HG02943 (cell line): ENCODE measurements around the gene SURF6.
"Not testable (repeated sequence)": the region's sequence is repeated elsewhere in the genome, so short reads cannot be mapped to it uniquely, and the experiment has no call there.

ENCODE experiments used
- ATAC-seq: cut with Tn5 transposase; IDR thresholded peaks from one replicate; pipeline ENCODE4 v1.9.1; 2021; ENCODE audit warnings: mild to moderate bottlenecking, low read depth, moderate library complexity; ENCODE audit not compliant: unreplicated experiment

SURF6 gene

GRCh38 chr9:133348718-133349573, 13.0 kb upstream of the SURF6 start:
- ATAC-seq: no peak

- ATAC-seq: peak; percentile 75
Measured at GRCh38 chr9:133347985-133348717, 12.2 kb upstream of the SURF6 start, which contains the start of the genes MED22 and RPL7A. Gene MED22, minus strand, starts transcription at chr9:133348131. Its CDS starts 1,469 bp downstream, at chr9:133346662. Gene RPL7A, plus strand, starts transcription at chr9:133348218. Its CDS starts 26 bp downstream, at chr9:133348244.

- peak; percentile 29 for ATAC-seq
Measured at GRCh38 chr9:133347515-133347984, 11.6 kb upstream of the SURF6 start.

GRCh38 chr9:133346021-133346785, 10.2 kb upstream of the SURF6 start:
- ATAC-seq: no peak

- no peak for ATAC-seq
Measured at GRCh38 chr9:133345596-133345995, 9.6 kb upstream of the SURF6 start.

- no peak for ATAC-seq
Measured at GRCh38 chr9:133344979-133345378, 9.0 kb upstream of the SURF6 start.

GRCh38 chr9:133344071-133344470, 8.1 kb upstream of the SURF6 start:
- no peak for ATAC-seq

- no peak for ATAC-seq
Measured at GRCh38 chr9:133342570-133342969, 6.6 kb upstream of the SURF6 start.

GRCh38 chr9:133342069-133342406, 6.0 kb upstream of the SURF6 start:
- no peak for ATAC-seq

- no peak for ATAC-seq
Measured at GRCh38 chr9:133341369-133342068, 5.5 kb upstream of the SURF6 start.

GRCh38 chr9:133340916-133341315, 4.9 kb upstream of the SURF6 start:
- ATAC-seq: no peak

GRCh38 chr9:133340256-133340655, 4.3 kb upstream of the SURF6 start:
- ATAC-seq: no peak

GRCh38 chr9:133339641-133340040, 3.7 kb upstream of the SURF6 start:
- ATAC-seq: no peak

GRCh38 chr9:133334888-133335287, 1.1 kb downstream of the SURF6 start:
- not testable (repeated sequence) for ATAC-seq

GRCh38 chr9:133334161-133334560, 1.8 kb downstream of the SURF6 start:
- no peak for ATAC-seq

GRCh38 chr9:133333566-133333965, 2.4 kb downstream of the SURF6 start:
- ATAC-seq: no peak

GRCh38 chr9:133333011-133333410, 3.0 kb downstream of the SURF6 start:
- no peak for ATAC-seq

GRCh38 chr9:133332381-133332730, 3.6 kb downstream of the SURF6 start:
- no peak for ATAC-seq

GRCh38 chr9:133331641-133332380, 4.2 kb downstream of the SURF6 start:
- ATAC-seq: no peak

- no peak for ATAC-seq
Measured at GRCh38 chr9:133331221-133331620, 4.8 kb downstream of the SURF6 start.
